Neural cell (in vitro differentiated cells): ENCODE measurements around the gene SMIM38.

ENCODE experiments used
- CTCF ChIP-seq: fragments of 450-650 bp; IDR thresholded peaks from 2 replicates; pipeline ENCODE4 v1.5.1; 2014; ENCODE audit warnings: antibody characterized with exemption, mild to moderate bottlenecking, moderate library complexity; ENCODE audit not compliant: poor library complexity, severe bottlenecking
- EP300 ChIP-seq: fragments of 450-650 bp; conservative IDR thresholded peaks from 2 replicates; pipeline ENCODE4 v1.6.1; 2014; ENCODE audit warnings: antibody characterized with exemption, mild to moderate bottlenecking, moderate library complexity; ENCODE audit not compliant: poor library complexity, severe bottlenecking
- EZH2 ChIP-seq: fragments of 200-600, 300-800 bp; shearing (Covaris generic), sonication (generic); IDR thresholded peaks from 2 replicates; pipeline ENCODE4 v1.6.1; 2014; ENCODE audit warnings: antibody characterized with exemption, low read length, borderline replicate concordance, mild to moderate bottlenecking; ENCODE audit not compliant: insufficient read depth, poor library complexity, severe bottlenecking
- POLR2AphosphoS5 ChIP-seq: IDR thresholded peaks from 2 replicates; pipeline ENCODE4 v1.6.1; 2012
- RAD21 ChIP-seq: fragments of 450-650 bp; conservative IDR thresholded peaks from 2 replicates; pipeline ENCODE4 v1.6.1; 2014; ENCODE audit warnings: antibody characterized with exemption, mild to moderate bottlenecking, moderate library complexity
- REST ChIP-seq: IDR thresholded peaks from 2 replicates; pipeline ENCODE4 v1.6.1; 2012; ENCODE audit warnings: borderline replicate concordance
- TAF1 ChIP-seq: IDR thresholded peaks from 2 replicates; pipeline ENCODE4 v1.6.1; 2012; ENCODE audit warnings: low read depth

GRCh38 chr11:69160296-69161116, 4.8 kb downstream of the SMIM38 start:
- TF ChIP-seq CTCF, result no peak
- no peak for TF ChIP-seq TAF1
- no peak for TF ChIP-seq REST
- TF ChIP-seq POLR2AphosphoS5, result no peak
- TF ChIP-seq EZH2, result no peak
- no peak for TF ChIP-seq EP300
- TF ChIP-seq RAD21, result no peak
